Measurements from ENCODE around the gene PINLYP. TPM values are rescaled to one million over a fixed set of nuclear protein-coding genes. Genes with fewer than 3 reads are reported as not detected.

PINLYP gene
- total and polyA plus RNA-seq, 2 of the 13 experiments (the other 11 are each of a cell fraction or from before 2014, with no cell fraction given): 0.21 to 0.24 TPM

DNA sequence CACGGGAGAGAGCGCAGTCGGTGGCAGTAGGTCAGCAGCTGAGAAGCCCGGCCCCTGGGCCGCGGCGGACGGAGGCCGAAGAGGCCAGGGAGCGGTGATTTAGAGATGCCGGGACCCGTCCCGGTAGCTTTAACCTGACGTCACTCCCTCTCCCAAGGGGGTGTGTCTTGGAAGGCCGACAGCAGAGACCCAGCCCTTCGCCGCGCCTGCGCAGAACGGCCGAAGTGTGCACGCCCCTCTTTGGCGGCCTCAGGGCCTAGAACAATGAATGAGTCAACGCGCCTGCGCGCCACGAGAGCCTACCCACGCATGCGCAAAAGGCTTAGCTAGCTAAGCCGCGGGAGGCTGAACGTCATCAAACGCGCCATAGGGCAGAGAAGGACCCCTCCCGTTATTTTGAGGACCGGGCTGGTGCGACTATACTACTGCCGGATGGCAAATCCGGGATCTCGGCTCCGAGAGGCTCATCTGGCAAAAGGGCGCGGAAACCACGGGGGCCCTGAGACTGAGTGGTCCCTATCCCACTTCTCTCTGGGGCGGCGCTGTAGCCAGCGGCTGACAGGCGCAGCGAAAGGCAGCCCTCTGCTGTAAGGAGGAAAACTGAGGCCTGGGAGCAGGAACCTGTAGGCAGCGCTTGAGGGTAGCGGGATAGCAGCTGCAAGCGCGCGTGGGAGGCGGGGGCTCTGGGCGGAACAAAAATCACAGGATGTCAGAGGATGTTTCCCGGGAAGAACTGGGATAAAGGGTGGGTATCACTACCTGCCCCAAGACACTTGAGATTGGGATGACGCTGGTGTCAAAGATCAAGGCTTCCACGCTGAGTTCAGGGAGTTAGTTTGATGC lies 20.6 kb downstream of the PINLYP start, which contains the start of the genes IRGQ and ZNF576 (continued):
- TF ChIP-seq, protein P1, sequence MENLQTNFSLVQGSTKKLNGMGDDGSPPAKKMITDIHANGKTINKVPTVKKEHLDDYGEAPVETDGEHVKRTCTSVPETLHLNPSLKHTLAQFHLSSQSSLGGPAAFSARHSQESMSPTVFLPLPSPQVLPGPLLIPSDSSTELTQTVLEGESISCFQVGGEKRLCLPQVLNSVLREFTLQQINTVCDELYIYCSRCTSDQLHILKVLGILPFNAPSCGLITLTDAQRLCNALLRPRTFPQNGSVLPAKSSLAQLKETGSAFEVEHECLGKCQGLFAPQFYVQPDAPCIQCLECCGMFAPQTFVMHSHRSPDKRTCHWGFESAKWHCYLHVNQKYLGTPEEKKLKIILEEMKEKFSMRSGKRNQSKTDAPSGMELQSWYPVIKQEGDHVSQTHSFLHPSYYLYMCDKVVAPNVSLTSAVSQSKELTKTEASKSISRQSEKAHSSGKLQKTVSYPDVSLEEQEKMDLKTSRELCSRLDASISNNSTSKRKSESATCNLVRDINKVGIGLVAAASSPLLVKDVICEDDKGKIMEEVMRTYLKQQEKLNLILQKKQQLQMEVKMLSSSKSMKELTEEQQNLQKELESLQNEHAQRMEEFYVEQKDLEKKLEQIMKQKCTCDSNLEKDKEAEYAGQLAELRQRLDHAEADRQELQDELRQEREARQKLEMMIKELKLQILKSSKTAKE (CRISPR knock-in tag; IDR thresholded peaks at IDR 0.05; ENCODE audit: borderline replicate concordance): no peak
- TF ChIP-seq CCDC6 (CRISPR knock-in tag; IDR thresholded peaks at IDR 0.05): peak; percentile 59; the same call in 1 of the 2 replicates
- no peak for TF ChIP-seq ZNF761 (CRISPR knock-in tag; conservative IDR thresholded peaks at IDR 0.05)
- no peak for TF ChIP-seq ZNF709 (CRISPR knock-in tag; IDR thresholded peaks at IDR 0.05)
- TF ChIP-seq NFE2L1 (CRISPR knock-in tag; IDR thresholded peaks at IDR 0.05; ENCODE audit: borderline replicate concordance): no peak
- TF ChIP-seq TAF1 (CRISPR knock-in tag; IDR thresholded peaks at IDR 0.05): peak; percentile 62
- TF ChIP-seq NFATC3 (CRISPR knock-in tag; IDR thresholded peaks at IDR 0.05): no peak
- TF ChIP-seq, protein P2, sequence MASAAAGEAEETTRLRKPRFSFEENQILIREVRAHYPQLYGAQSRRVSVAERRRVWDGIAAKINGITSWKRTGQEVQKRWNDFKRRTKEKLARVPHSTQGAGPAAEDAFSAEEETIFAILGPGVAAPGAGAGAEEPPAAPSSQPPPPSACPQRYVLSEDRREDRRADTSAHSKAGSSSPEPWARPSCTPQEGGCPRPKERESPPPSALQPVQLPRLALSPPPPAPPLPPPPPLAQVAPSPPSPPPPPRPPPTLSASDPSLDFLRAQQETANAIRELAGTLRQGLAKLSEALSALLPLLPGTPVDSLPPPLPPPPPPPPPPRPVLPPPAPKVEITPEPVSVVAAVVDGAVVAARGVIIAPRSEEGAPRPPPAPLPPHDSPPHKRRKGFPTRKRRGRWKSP (CRISPR knock-in tag; IDR thresholded peaks at IDR 0.05): 0 out of 2 replicates have a peak, but pooled peaks have one; percentile 42
- no peak for TF ChIP-seq PTBP1 (IDR thresholded peaks at IDR 0.05; ENCODE audit: low read depth, low read length, poor library complexity, severe bottlenecking)
- TF ChIP-seq, protein P3, sequence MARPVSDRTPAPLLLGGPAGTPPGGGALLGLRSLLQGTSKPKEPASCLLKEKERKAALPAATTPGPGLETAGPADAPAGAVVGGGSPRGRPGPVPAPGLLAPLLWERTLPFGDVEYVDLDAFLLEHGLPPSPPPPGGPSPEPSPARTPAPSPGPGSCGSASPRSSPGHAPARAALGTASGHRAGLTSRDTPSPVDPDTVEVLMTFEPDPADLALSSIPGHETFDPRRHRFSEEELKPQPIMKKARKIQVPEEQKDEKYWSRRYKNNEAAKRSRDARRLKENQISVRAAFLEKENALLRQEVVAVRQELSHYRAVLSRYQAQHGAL (CRISPR knock-in tag; IDR thresholded peaks at IDR 0.05; ENCODE audit: not compliant biosample characterization): no peak
- peak; percentile 82 for TF ChIP-seq ZNF607 (CRISPR knock-in tag; IDR thresholded peaks at IDR 0.05; ENCODE audit: borderline replicate concordance)
- TF ChIP-seq FLYWCH1 (CRISPR knock-in tag; IDR thresholded peaks at IDR 0.05): no peak
- TF ChIP-seq, protein P4, sequence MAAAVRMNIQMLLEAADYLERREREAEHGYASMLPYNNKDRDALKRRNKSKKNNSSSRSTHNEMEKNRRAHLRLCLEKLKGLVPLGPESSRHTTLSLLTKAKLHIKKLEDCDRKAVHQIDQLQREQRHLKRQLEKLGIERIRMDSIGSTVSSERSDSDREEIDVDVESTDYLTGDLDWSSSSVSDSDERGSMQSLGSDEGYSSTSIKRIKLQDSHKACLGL (CRISPR knock-in tag; IDR thresholded peaks at IDR 0.05): no peak
- TF ChIP-seq ZNF782 (CRISPR knock-in tag; IDR thresholded peaks at IDR 0.05; ENCODE audit: borderline replicate concordance): 0 out of 2 replicates have a peak, but pooled peaks have one; percentile 57
- TF ChIP-seq HOXA3 (CRISPR knock-in tag; IDR thresholded peaks at IDR 0.05): peak; percentile 72; the same call in 1 of the 2 replicates
- TF ChIP-seq, protein P5, sequence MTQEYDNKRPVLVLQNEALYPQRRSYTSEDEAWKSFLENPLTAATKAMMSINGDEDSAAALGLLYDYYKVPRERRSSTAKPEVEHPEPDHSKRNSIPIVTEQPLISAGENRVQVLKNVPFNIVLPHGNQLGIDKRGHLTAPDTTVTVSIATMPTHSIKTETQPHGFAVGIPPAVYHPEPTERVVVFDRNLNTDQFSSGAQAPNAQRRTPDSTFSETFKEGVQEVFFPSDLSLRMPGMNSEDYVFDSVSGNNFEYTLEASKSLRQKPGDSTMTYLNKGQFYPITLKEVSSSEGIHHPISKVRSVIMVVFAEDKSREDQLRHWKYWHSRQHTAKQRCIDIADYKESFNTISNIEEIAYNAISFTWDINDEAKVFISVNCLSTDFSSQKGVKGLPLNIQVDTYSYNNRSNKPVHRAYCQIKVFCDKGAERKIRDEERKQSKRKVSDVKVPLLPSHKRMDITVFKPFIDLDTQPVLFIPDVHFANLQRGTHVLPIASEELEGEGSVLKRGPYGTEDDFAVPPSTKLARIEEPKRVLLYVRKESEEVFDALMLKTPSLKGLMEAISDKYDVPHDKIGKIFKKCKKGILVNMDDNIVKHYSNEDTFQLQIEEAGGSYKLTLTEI (CRISPR knock-in tag; conservative IDR thresholded peaks at IDR 0.05): no peak
- TF ChIP-seq, protein P6, sequence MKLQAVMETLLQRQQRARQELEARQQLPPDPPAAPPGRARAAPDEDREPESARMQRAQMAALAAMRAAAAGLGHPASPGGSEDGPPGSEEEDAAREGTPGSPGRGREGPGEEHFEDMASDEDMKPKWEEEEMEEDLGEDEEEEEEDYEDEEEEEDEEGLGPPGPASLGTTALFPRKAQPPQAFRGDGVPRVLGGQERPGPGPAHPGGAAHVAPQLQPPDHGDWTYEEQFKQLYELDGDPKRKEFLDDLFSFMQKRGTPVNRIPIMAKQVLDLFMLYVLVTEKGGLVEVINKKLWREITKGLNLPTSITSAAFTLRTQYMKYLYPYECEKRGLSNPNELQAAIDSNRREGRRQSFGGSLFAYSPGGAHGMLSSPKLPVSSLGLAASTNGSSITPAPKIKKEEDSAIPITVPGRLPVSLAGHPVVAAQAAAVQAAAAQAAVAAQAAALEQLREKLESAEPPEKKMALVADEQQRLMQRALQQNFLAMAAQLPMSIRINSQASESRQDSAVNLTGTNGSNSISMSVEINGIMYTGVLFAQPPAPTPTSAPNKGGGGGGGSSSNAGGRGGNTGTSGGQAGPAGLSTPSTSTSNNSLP (IDR thresholded peaks at IDR 0.05; ENCODE audit: low read depth, low read length): peak; percentile 43; the same call in 1 of the 2 replicates
- peak; percentile 75 for TF ChIP-seq SIN3A (IDR thresholded peaks at IDR 0.05; ENCODE audit: borderline replicate concordance, low read depth, low read length)

Measured in HepG2 (cell line).